ENCODE data around the gene NDUFB3.
"Not testable (repeated sequence)": the region's sequence is repeated elsewhere in the genome, so short reads cannot be mapped to it uniquely, and the experiment has no call there.

The NDUFB3 gene

GRCh38 chr2:201071479-201072200 is at the start of gene NDUFB3, which contains the start of gene HYCC2:
NDUFB3 (plus strand) TSS chr2:201072001; CDS start chr2:201078883, 6,882 bp downstream.
HYCC2 (minus strand) TSS chr2:201071671; CDS start chr2:201024009, 47,662 bp downstream.
- Histone ChIP-seq H3K36me3 (ENCODE audit: insufficient read depth, low read length) (no peaks in the 10 kb centered on the region; the same call in 1 of the 2 replicates), H3K4me1 (ENCODE audit: insufficient read depth, low read length) (peaks cover 56% of the 10 kb centered on the region), H3K4me3 (ENCODE audit: low read depth in 1 of 2, low read length in 2 of 2) (peak within 1 kb of the TSS; percentile 83 to 85), H4K20me1 (ENCODE audit: insufficient read depth, low read length) (no peaks in the 10 kb centered on the region), H3K27ac (ENCODE audit: low read length) (peak within 1 kb of the TSS; percentile 92), H3K9me3 (ENCODE audit: insufficient read depth, low read length, severe bottlenecking) (no peaks in the 10 kb centered on the region), H2AFZ (ENCODE audit: low read depth, low read length) (peak within 1 kb of the TSS; percentile 81), H3K4me2 (ENCODE audit: insufficient read depth, low read length) (peak within 1 kb of the TSS; percentile 89), H3K79me2 (ENCODE audit: insufficient read depth, low read length) (peaks cover 92% of the 10 kb centered on the region), H3K27me3 (ENCODE audit: insufficient read depth, low read length, poor library complexity) (no peaks in the 10 kb centered on the region), H3K9ac (ENCODE audit: low read depth, low read length) (peak within 1 kb of the TSS; percentile 63)
- DNase-seq = peak; percentile 93
- TF ChIP-seq EZH2 (IDR thresholded peaks at IDR 0.05; ENCODE audit: borderline replicate concordance, low read depth, low read length, severe bottlenecking) = no peak
- TF ChIP-seq, protein P1, sequence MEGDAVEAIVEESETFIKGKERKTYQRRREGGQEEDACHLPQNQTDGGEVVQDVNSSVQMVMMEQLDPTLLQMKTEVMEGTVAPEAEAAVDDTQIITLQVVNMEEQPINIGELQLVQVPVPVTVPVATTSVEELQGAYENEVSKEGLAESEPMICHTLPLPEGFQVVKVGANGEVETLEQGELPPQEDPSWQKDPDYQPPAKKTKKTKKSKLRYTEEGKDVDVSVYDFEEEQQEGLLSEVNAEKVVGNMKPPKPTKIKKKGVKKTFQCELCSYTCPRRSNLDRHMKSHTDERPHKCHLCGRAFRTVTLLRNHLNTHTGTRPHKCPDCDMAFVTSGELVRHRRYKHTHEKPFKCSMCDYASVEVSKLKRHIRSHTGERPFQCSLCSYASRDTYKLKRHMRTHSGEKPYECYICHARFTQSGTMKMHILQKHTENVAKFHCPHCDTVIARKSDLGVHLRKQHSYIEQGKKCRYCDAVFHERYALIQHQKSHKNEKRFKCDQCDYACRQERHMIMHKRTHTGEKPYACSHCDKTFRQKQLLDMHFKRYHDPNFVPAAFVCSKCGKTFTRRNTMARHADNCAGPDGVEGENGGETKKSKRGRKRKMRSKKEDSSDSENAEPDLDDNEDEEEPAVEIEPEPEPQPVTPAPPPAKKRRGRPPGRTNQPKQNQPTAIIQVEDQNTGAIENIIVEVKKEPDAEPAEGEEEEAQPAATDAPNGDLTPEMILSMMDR (IDR thresholded peaks at IDR 0.05; ENCODE audit: borderline replicate concordance, extremely low read depth, low read length, poor library complexity, severe bottlenecking) = peak; percentile 63
- peak; percentile 96 for ATAC-seq (ENCODE audit: insufficient read depth, low read depth)

- H3K27me3 ChIP-seq (ENCODE audit: insufficient read depth, low read length, poor library complexity) = no peaks in the 10 kb centered on the region
- DNase-seq = no peak
- H3K79me2 ChIP-seq (ENCODE audit: insufficient read depth, low read length) = peaks cover 27% of the 10 kb centered on the region
- 0 out of 2 replicates have a peak, but pooled peaks cover 3% of the 10 kb centered on the region for H4K20me1 ChIP-seq (ENCODE audit: insufficient read depth, low read length)
- H3K4me3 ChIP-seq (ENCODE audit: low read depth in 1 of 2, low read length in 2 of 2) = no peak overlapping the region
- TF ChIP-seq, protein P1 (IDR thresholded peaks at IDR 0.05; ENCODE audit: borderline replicate concordance, extremely low read depth, low read length, poor library complexity, severe bottlenecking) = no peak
- TF ChIP-seq EZH2 (IDR thresholded peaks at IDR 0.05; ENCODE audit: borderline replicate concordance, low read depth, low read length, severe bottlenecking) = no peak
- no peaks in the 10 kb centered on the region for H3K9me3 ChIP-seq (ENCODE audit: insufficient read depth, low read length, severe bottlenecking)
- no peak for ATAC-seq (ENCODE audit: insufficient read depth, low read depth)
- no peak overlapping the region for H3K4me2 ChIP-seq (ENCODE audit: insufficient read depth, low read length)
- H3K36me3 ChIP-seq (ENCODE audit: insufficient read depth, low read length) = peaks cover 17% of the 10 kb centered on the region
- no peak overlapping the region for H3K27ac ChIP-seq (ENCODE audit: low read length)
- H3K9ac ChIP-seq (ENCODE audit: low read depth, low read length) = no peak overlapping the region
- no peaks in the 10 kb centered on the region for H3K4me1 ChIP-seq (ENCODE audit: insufficient read depth, low read length)
- H2AFZ ChIP-seq (ENCODE audit: low read depth, low read length) = no peak overlapping the region
These were observed 47.3 kb upstream of the NDUFB3 start for GRCh38 chr2:201024518-201024917.

- H3K4me1 ChIP-seq (ENCODE audit: insufficient read depth, low read length); DNase-seq: not testable (repeated sequence)
- H3K79me2 ChIP-seq (ENCODE audit: insufficient read depth, low read length) = peaks cover 23% of the 10 kb centered on the region
These were observed 37.4 kb upstream of the NDUFB3 start for GRCh38 chr2:201034355-201034754.

DNA sequence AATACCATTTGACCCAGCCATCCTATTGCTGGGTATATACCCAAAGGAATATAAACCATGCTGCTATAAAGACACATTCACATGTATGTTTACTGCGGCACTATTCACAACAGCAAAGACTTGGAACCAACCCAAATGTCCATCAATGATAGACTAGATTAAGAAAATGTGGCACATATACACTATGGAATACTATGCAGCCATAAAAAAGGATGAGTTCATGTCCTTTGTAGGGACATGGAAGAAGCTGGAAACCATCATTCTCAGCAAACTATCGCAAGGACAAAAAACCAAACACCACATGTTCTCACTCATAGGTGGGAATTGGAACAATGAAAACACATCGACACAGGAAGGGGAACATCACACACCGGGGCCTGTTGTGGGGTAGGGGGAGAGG is 33.4 kb upstream of the NDUFB3 start:
- ATAC-seq (ENCODE audit: insufficient read depth, low read depth); H3K4me3 ChIP-seq (ENCODE audit: low read depth in 1 of 2, low read length in 2 of 2); H3K27me3 ChIP-seq (ENCODE audit: insufficient read depth, low read length, poor library complexity); H3K4me1 ChIP-seq (ENCODE audit: insufficient read depth, low read length); H3K36me3 ChIP-seq (ENCODE audit: insufficient read depth, low read length); H3K9ac ChIP-seq (ENCODE audit: low read depth, low read length); H3K9me3 ChIP-seq (ENCODE audit: insufficient read depth, low read length, severe bottlenecking); H4K20me1 ChIP-seq (ENCODE audit: insufficient read depth, low read length); H2AFZ ChIP-seq (ENCODE audit: low read depth, low read length); DNase-seq; H3K4me2 ChIP-seq (ENCODE audit: insufficient read depth, low read length); H3K27ac ChIP-seq (ENCODE audit: low read length): not testable (repeated sequence)
- H3K79me2 ChIP-seq (ENCODE audit: insufficient read depth, low read length) = peaks cover 16% of the 10 kb centered on the region; the same call in 1 of the 2 replicates

More at GRCh38 chr2:201034355-201034754, 37.4 kb upstream of the NDUFB3 start:
- H3K27me3 ChIP-seq (ENCODE audit: insufficient read depth, low read length, poor library complexity); H3K4me2 ChIP-seq (ENCODE audit: insufficient read depth, low read length); H4K20me1 ChIP-seq (ENCODE audit: insufficient read depth, low read length); H3K36me3 ChIP-seq (ENCODE audit: insufficient read depth, low read length); H3K4me3 ChIP-seq (ENCODE audit: low read depth in 1 of 2, low read length in 2 of 2); H3K27ac ChIP-seq (ENCODE audit: low read length); H3K9ac ChIP-seq (ENCODE audit: low read depth, low read length); H3K9me3 ChIP-seq (ENCODE audit: insufficient read depth, low read length, severe bottlenecking); H2AFZ ChIP-seq (ENCODE audit: low read depth, low read length); ATAC-seq (ENCODE audit: insufficient read depth, low read depth): not testable (repeated sequence)
